Airway epithelial cell (primary cell): Measurements from ENCODE around the gene TIMM23B. TPM values are rescaled to one million over a fixed set of nuclear protein-coding genes. Genes with fewer than 3 reads are reported as not detected.

Experiments used
- total RNA-seq: library from RNA; depleted of rRNA; stranded (reverse); fragments of >200 nt; gene quantifications from 2 replicates; pipeline ENCODE4 v1.2.3, GENCODE V29; 2015

Gene TIMM23B
- total RNA-seq, result 9.6 and 14.0 TPM in 2 replicates

GRCh38 chr10:49941447-49942338 is at the start of gene TIMM23B, which contains the start of gene PARG:
Gene TIMM23B, plus strand, starts transcription at chr10:49942053. Its CDS starts 142 bp downstream, at chr10:49942195.
Gene PARG, minus strand, starts transcription at chr10:49942027. Its CDS starts 302 bp downstream, at chr10:49941725.

GRCh38 chr10:49988376-49988775 is 46.5 kb downstream of the TIMM23B start, which contains the start of gene AGAP6:
Gene AGAP6, plus strand, starts transcription at chr10:49988406. Its CDS starts 310 bp downstream, at chr10:49988716.

Other genes starting within 250 kb of the TIMM23B start
- gene OGDHL, start 179.7 kb upstream of the TIMM23B start, total RNA-seq, result 0.14 and 0.28 TPM in 2 replicates
- gene PARG, start within 50 bp of the TIMM23B start, total RNA-seq, result 17.0 and 19.9 TPM in 2 replicates
- gene AGAP6, start 46.4 kb downstream of the TIMM23B start, total RNA-seq, result 3.6 and 5.0 TPM in 2 replicates
- 12.1 and 15.2 TPM in 2 replicates for gene WASHC2A, start 125.9 kb downstream of the TIMM23B start, total RNA-seq